Endothelial cell of coronary artery (primary cell): ENCODE measurements around the gene ITPK1. TPM values are rescaled to one million over a fixed set of nuclear protein-coding genes. Genes with fewer than 3 reads are reported as not detected.

Experiments used
- total RNA-seq: library from RNA; depleted of rRNA; stranded (reverse); fragments of >200 nt; gene quantifications from 2 replicates; pipeline ENCODE4 v1.2.3, GENCODE V29; 2014

ITPK1 gene
- total RNA-seq = 17.7 and 22.8 TPM in 2 replicates

DNA sequence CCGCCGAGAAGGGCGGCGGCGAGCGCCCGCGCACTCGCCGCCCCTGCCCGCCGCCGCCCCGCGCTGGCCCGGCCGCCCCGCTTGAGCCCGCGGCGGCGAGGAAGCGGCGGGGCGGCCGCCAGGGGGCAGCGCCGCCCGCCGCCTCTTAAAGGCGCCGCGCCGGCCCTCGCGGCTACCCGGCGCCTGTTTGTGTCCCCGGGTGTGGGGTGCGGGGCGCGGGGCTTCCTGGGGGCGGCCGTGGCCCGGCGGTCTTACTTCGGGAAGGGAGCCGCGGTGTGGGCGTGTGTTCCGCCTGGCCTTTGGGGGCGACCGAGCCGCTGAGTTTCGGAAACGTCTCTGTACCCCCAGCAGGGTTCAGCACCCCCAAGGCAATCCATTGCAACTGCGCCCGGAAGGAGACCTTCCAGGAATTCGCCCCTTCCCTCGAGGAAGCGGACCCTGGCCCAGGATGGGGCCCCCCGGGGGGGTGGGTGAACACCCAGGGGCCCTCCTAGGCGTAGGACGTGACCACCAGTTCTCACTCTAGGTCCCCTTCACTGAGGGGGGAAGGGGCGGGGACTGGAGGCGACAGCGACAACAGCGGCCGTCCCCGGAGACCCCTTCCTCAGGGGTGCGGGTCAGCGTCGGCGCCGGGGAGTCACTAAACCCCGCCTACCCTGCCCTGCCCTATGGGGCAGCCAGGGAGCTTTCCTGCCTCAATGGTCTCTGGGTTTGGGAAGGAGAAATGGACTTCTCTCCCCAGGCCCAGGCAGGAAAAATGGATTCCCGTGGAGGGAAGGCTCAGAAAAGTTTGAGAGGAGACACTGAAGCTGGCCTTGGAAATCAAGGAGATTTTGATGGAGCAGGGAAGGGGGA, at the start of gene ITPK1:
Gene ITPK1, minus strand, starts transcription at position 105 of the 855 bp plus-strand sequence. CDS start 762 bp downstream, outside the sequence.

DNA sequence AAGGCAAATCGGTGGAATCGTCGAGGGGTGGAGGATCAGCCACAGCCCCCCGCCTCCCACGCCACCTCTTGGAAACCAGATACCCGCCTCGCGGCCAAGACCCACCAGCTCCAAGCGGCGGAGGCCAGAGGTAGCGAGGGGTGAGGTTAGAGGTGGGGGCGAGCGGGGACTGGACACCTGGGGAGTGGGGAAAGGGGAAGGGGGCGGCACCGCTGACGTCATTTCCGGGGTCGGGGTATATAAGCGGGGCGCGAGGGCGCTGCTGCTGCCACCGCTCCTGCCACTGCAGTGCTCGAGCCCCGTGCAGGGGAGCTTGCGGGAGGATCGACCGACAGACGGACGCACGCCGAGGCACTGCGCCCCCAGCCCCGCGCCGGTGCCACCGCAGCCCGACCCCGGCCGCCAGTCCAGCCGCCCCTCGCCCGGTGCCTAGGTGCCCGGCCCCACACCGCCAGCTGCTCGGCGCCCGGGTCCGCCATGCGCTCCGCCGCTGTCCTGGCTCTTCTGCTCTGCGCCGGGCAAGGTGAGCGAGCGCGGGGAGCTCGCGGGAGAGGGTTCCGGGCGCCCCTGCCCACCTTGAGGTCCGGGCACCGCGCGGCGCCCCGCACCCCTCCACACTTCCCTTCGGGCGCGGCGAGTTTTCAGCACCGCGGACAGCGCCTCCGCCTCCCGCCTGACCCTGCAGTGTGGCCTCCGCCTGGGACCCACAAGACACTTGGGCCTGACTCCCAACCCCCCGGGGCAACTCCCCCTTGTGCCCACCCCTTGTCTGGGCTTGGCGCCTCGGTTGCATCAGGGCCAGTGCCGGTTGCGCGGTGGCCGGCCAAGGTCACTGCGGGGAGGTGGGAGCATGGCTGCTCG, 192.6 kb downstream of the ITPK1 start, which contains the start of gene CHGA:
Gene CHGA, plus strand, starts transcription at position 268 of the 861 bp plus-strand sequence. Its CDS starts 210 bp downstream, at position 478.

Other genes starting within 250 kb of the ITPK1 start
- not detected in 2 replicates for gene CHGA, start 192.8 kb downstream of the ITPK1 start, total RNA-seq
- 13.4 and 18.0 TPM in 2 replicates for gene MOAP1, start 69.0 kb upstream of the ITPK1 start, total RNA-seq
- gene LYSET, start 69.4 kb upstream of the ITPK1 start, total RNA-seq = 8.9 and 9.0 TPM in 2 replicates
- gene GON7, start 91.1 kb upstream of the ITPK1 start, total RNA-seq = 15.1 and 20.8 TPM in 2 replicates
- gene UBR7, start 91.3 kb upstream of the ITPK1 start, total RNA-seq = 35.1 and 45.1 TPM in 2 replicates
- 25.9 and 27.3 TPM in 2 replicates for gene BTBD7, start 217.1 kb upstream of the ITPK1 start, total RNA-seq
- not detected in 2 replicates for gene COX8C, start 231.3 kb upstream of the ITPK1 start, total RNA-seq